ENCODE results near the gene RASIP1. TPM values are rescaled to one million over a fixed set of nuclear protein-coding genes. Genes with fewer than 3 reads are reported as not detected.

RASIP1 gene
- total and polyA plus RNA-seq, 10 donors = 15.1 to 78.1 (median 40.9) TPM

DNA sequence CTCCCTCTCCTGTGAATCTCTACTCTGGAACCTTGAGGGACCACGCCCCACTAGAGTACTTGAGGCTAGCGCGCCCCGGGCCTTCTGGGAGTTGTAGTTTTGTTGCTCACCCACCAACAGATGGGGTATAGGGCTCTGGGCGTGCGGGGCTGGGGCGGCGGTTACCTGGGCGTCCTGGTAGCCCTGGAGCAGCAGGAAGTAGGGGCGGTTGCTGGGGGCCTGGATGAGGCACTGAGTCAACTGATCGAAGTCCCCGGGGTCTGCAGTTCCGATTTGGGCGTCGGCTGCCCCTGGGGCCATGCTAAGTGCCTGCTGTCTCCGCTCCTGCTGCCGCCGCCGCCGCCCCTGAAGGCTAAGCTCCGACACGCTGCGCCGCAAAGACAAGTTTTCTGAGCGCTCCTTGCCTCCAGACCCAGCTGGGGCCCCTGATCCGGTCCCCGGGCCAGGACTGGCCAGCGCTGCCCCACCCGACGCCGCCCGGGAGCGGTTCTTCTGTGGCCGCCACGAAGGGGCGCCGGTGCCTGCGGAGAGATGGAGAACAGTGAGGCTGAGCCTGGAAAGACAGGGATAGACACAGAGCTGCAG lies 5.3 kb downstream of the RASIP1 start:
- Histone ChIP-seq H3K27ac (no peak overlapping the region), H3K9me3 (no peaks in the 10 kb centered on the region), H3K36me3 (peaks cover 0 to 44% (median 0%) of the 10 kb centered on the region in 6 donors), H3K4me3 (peak overlapping the region in 1 of 8 donors; percentile 30), H3K27me3 (replicated peaks in 1 of 7) (peaks cover 0 to 12% (median 11%) of the 10 kb centered on the region in 7 donors), H3K4me1 (peaks cover 0 to 36% (median 22%) of the 10 kb centered on the region in 6 donors)
- no peak for DNase-seq
- intact Hi-C loops (cut with DNase I; ENCODE audit: low total_unique reads) = no loop called here
- no peak for TF ChIP-seq POLR2A (IDR thresholded peaks at IDR 0.05)
- TF ChIP-seq, protein P1, sequence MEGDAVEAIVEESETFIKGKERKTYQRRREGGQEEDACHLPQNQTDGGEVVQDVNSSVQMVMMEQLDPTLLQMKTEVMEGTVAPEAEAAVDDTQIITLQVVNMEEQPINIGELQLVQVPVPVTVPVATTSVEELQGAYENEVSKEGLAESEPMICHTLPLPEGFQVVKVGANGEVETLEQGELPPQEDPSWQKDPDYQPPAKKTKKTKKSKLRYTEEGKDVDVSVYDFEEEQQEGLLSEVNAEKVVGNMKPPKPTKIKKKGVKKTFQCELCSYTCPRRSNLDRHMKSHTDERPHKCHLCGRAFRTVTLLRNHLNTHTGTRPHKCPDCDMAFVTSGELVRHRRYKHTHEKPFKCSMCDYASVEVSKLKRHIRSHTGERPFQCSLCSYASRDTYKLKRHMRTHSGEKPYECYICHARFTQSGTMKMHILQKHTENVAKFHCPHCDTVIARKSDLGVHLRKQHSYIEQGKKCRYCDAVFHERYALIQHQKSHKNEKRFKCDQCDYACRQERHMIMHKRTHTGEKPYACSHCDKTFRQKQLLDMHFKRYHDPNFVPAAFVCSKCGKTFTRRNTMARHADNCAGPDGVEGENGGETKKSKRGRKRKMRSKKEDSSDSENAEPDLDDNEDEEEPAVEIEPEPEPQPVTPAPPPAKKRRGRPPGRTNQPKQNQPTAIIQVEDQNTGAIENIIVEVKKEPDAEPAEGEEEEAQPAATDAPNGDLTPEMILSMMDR (IDR thresholded peaks at IDR 0.05 in 8 of 11, conservative IDR thresholded peaks at IDR 0.05 in 3 of 11) = no peak
- TF ChIP-seq POLR2AphosphoS5 (IDR thresholded peaks at IDR 0.05) = peak in 1 of 3 donors; percentile 37
- WGBS, 5 donors = 77 to 84% (median 82%) methylated on average over 20 to 38 of the region's 38 CpGs

DNA sequence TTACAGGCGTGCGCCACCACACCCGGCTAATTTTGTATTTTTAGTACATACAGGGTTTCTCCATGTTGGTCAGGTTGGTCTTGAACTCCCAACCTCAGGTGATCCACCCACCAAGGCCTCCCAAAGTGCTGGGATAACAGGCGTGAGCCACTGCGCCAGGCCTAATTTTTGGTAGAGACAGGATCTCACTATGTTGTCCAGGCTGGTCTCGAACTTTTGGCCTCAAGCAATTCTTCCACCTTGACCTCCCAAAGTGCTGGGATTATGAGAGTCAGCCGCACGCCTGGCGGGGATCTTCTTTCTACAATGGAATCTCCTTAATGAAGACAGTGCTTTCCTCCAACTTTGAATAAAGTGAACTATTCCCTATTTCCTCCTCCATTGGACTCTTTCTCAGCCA lies 5.8 kb downstream of the RASIP1 start:
- intact Hi-C loops (cut with DNase I; ENCODE audit: low total_unique reads) = no loop called here
- H3K9me3 ChIP-seq = no peaks in the 10 kb centered on the region
- peaks cover 0 to 31% (median 17%) of the 10 kb centered on the region in 6 donors for H3K4me1 ChIP-seq
- no peak for DNase-seq
- H3K4me3 ChIP-seq = no peak overlapping the region
- 91 to 96% (median 92%) methylated on average over 9 of the region's 9 CpGs for WGBS, 5 donors
- no peak overlapping the region for H3K27ac ChIP-seq
- peaks cover 0 to 7% (median 6%) of the 10 kb centered on the region in 7 donors for H3K27me3 ChIP-seq (replicated peaks in 1 of 7)
- TF ChIP-seq POLR2A (IDR thresholded peaks at IDR 0.05) (no peak), POLR2AphosphoS5 (IDR thresholded peaks at IDR 0.05) (no peak)
- TF ChIP-seq, protein P1 (IDR thresholded peaks at IDR 0.05 in 8 of 11, conservative IDR thresholded peaks at IDR 0.05 in 3 of 11) = no peak
- H3K36me3 ChIP-seq = peaks cover 0 to 48% (median 0%) of the 10 kb centered on the region in 6 donors

DNA sequence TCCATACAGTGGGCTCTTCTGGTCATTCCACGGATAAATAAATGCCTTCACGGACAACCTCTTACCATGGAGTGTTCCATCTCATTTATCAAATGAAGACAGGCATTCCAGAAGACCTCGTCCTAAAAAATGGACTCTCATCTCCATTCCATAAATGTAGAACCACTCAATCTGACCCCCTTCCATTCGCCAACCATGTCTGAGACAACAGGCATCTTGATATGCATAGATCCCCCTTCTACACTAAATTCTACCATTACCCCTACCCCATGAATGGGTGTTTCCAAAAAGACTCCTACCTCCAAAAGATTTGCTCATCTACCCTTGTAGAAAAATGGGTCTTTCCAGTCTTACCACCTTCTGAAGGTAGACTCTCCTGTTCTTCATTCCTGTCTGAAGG lies 9.0 kb downstream of the RASIP1 start:
- TF ChIP-seq, protein P1 (IDR thresholded peaks at IDR 0.05 in 8 of 11, conservative IDR thresholded peaks at IDR 0.05 in 3 of 11) = no peak
- no peak for TF ChIP-seq POLR2AphosphoS5 (IDR thresholded peaks at IDR 0.05)
- no peak for TF ChIP-seq POLR2A (IDR thresholded peaks at IDR 0.05)
- Histone ChIP-seq H3K36me3 (peaks cover 0 to 62% (median 0%) of the 10 kb centered on the region in 6 donors), H3K9me3 (peaks cover 0 to 11% (median 3%) of the 10 kb centered on the region in 8 donors), H3K27ac (no peak overlapping the region), H3K4me1 (peaks cover 0 to 16% (median 11%) of the 10 kb centered on the region in 6 donors), H3K4me3 (no peak overlapping the region), H3K27me3 (replicated peaks in 1 of 7) (no peaks in the 10 kb centered on the region)
- no peak for DNase-seq
- WGBS, 5 donors = 81 to 95% (median 88%) methylated on average over 4 of the region's 4 CpGs
- intact Hi-C loops (cut with DNase I; ENCODE audit: low total_unique reads) = no loop called here

DNA sequence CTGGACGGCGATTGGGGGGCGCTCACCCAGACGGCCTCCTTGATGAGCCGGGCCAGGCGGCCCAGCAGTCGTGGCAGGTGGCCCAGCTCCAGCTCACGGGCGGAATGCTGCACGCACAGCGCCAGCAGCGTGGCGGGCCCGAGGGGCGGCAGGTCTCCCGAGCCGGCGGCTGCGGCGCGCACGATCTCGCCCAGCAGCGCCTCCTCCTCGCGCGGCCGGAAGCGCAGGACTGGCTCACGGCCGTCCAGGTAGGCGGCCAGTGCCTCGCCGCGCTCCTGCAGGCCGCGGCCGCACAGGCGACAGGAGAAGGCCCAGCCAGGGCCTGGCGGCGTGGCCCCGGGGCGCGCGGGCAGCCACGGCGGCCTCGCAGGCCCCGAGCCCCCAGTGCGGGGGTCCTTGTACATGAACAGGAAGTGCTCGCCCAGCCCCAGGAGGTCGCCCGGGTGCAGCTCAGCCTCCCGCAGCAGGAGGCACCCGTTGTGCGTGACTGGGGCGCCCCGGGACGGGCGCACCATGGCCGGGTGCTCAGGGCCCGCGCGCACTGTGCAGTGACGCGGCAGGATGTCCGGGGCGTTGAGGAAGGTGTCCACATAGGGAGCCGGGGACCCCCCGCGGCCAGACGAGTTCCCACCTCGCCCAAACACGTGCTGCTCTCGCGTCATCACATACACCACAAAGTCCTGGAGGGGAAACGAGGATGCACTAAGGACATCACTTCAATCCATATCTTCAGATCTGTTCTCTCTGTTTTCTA lies 11.3 kb downstream of the RASIP1 start:
- Histone ChIP-seq H3K36me3 (peaks cover 0 to 59% (median 0%) of the 10 kb centered on the region in 6 donors), H3K27ac (peak overlapping the region in 5 of 8 donors; percentile 15 to 71 (median 32)), H3K4me1 (peaks cover 15 to 38% (median 33%) of the 10 kb centered on the region in 6 donors), H3K27me3 (replicated peaks in 1 of 7) (no peaks in the 10 kb centered on the region), H3K4me3 (peak overlapping the region in 2 of 8 donors; percentile 4 to 13), H3K9me3 (peaks cover 0 to 26% (median 4%) of the 10 kb centered on the region in 8 donors)
- DNase-seq = no peak
- WGBS, 5 donors = 82 to 92% (median 83%) methylated on average over 43 to 77 of the region's 77 CpGs
- TF ChIP-seq POLR2AphosphoS5 (IDR thresholded peaks at IDR 0.05) (peak in 2 of 3 donors; percentile 28 to 50), POLR2A (IDR thresholded peaks at IDR 0.05) (no peak)
- intact Hi-C loops (cut with DNase I; ENCODE audit: low total_unique reads) = no loop called here

Data from spleen (tissue), 11 donors.